ENCODE results near the gene SORBS1. TPM values are rescaled to one million over a fixed set of nuclear protein-coding genes. Genes with fewer than 3 reads are reported as not detected.
A peak's percentile ranks its signal among the peaks of the same experiment; 100 is the strongest.

Gene SORBS1
- total RNA-seq, 1 donor from 2014 or later: 16.1 TPM

- Mint-ChIP-seq H3K36me3 (peaks cover 2% of the 10 kb centered on the region), H3K4me3 (peak overlapping the region; percentile 30), H3K27ac (no peak overlapping the region), H3K27me3 (ENCODE audit: insufficient read depth, low read depth) (peaks cover 10% of the 10 kb centered on the region), H3K9me3 (no peaks in the 10 kb centered on the region), H3K4me1 (peaks cover 14% of the 10 kb centered on the region)
- no peaks in the 10 kb centered on the region for H3K4me1 ChIP-seq
- no peaks in the 10 kb centered on the region for H3K79me2 ChIP-seq (ENCODE audit: low read depth)
- H3K27ac ChIP-seq: no peak overlapping the region
- H2AFZ ChIP-seq (replicated peaks): no peak overlapping the region
- H3K9ac ChIP-seq: no peak overlapping the region
- no peaks in the 10 kb centered on the region for H3K9me3 ChIP-seq (ENCODE audit: low read depth)
- TF ChIP-seq CTCF (IDR thresholded peaks at IDR 0.05): peak; percentile 33
- no peak for TF ChIP-seq EZH2phosphoT487 (IDR thresholded peaks at IDR 0.05)
- no peak for TF ChIP-seq EZH2 (IDR thresholded peaks at IDR 0.05)
- peak; percentile 74 for DNase-seq (ENCODE audit: low spot score)
- no peaks in the 10 kb centered on the region for H3K36me3 ChIP-seq
- no peak overlapping the region for H3K4me3 ChIP-seq
- no peaks in the 10 kb centered on the region for H3K27me3 ChIP-seq
- no peak overlapping the region for H3K4me2 ChIP-seq
- peaks cover 5% of the 10 kb centered on the region for H4K20me1 ChIP-seq (ENCODE audit: low read depth)
- no peaks in the 10 kb centered on the region for H3F3A ChIP-seq (ENCODE audit: low read depth)
Measured at GRCh38 chr10:95391581-95392216, 169.5 kb downstream of the SORBS1 start.

- Histone ChIP-seq H3K27ac (no peak overlapping the region), H4K20me1 (ENCODE audit: low read depth) (peaks cover 5% of the 10 kb centered on the region), H3K4me2 (no peak overlapping the region), H3K36me3 (no peaks in the 10 kb centered on the region), H3K27me3 (no peaks in the 10 kb centered on the region), H3K9me3 (ENCODE audit: low read depth) (no peaks in the 10 kb centered on the region), H3K4me3 (no peak overlapping the region), H3F3A (ENCODE audit: low read depth) (no peaks in the 10 kb centered on the region), H3K79me2 (ENCODE audit: low read depth) (no peaks in the 10 kb centered on the region), H3K4me1 (no peaks in the 10 kb centered on the region), H2AFZ (replicated peaks) (no peak overlapping the region), H3K9ac (no peak overlapping the region)
- TF ChIP-seq CTCF (IDR thresholded peaks at IDR 0.05) (no peak), EZH2 (IDR thresholded peaks at IDR 0.05) (no peak), EZH2phosphoT487 (IDR thresholded peaks at IDR 0.05) (no peak)
- Mint-ChIP-seq H3K4me1 (peaks cover 14% of the 10 kb centered on the region), H3K27me3 (ENCODE audit: insufficient read depth, low read depth) (peaks cover 10% of the 10 kb centered on the region), H3K27ac (no peak overlapping the region), H3K36me3 (peaks cover under 1% of the 10 kb centered on the region), H3K9me3 (no peaks in the 10 kb centered on the region), H3K4me3 (no peak overlapping the region)
- DNase-seq (ENCODE audit: low spot score): no peak
Measured at GRCh38 chr10:95391164-95391563, 170.0 kb downstream of the SORBS1 start.

- no peaks in the 10 kb centered on the region for H3K79me2 ChIP-seq (ENCODE audit: low read depth)
- H3K4me2 ChIP-seq: no peak overlapping the region
- H3K36me3 ChIP-seq: no peaks in the 10 kb centered on the region
- no peak overlapping the region for H3K9ac ChIP-seq
- Mint-ChIP-seq H3K4me3 (no peak overlapping the region), H3K4me1 (peaks cover 14% of the 10 kb centered on the region), H3K27ac (no peak overlapping the region), H3K9me3 (no peaks in the 10 kb centered on the region), H3K27me3 (ENCODE audit: insufficient read depth, low read depth) (peaks cover 8% of the 10 kb centered on the region), H3K36me3 (no peaks in the 10 kb centered on the region)
- H2AFZ ChIP-seq (replicated peaks): no peak overlapping the region
- no peaks in the 10 kb centered on the region for H3F3A ChIP-seq (ENCODE audit: low read depth)
- DNase-seq (ENCODE audit: low spot score): no peak
- H3K27ac ChIP-seq: no peak overlapping the region
- no peak overlapping the region for H3K4me3 ChIP-seq
- TF ChIP-seq EZH2phosphoT487 (IDR thresholded peaks at IDR 0.05): no peak
- TF ChIP-seq EZH2 (IDR thresholded peaks at IDR 0.05): no peak
- TF ChIP-seq CTCF (IDR thresholded peaks at IDR 0.05): no peak
- H3K4me1 ChIP-seq: no peaks in the 10 kb centered on the region
- no peaks in the 10 kb centered on the region for H3K9me3 ChIP-seq (ENCODE audit: low read depth)
- H3K27me3 ChIP-seq: no peaks in the 10 kb centered on the region
- peaks cover 5% of the 10 kb centered on the region for H4K20me1 ChIP-seq (ENCODE audit: low read depth)
Measured at GRCh38 chr10:95389982-95390381, 171.2 kb downstream of the SORBS1 start.

All from neural progenitor cell (in vitro differentiated cells).